HG03060 (cell line): ENCODE data around the gene SMCO2.
"Not testable (repeated sequence)": the region's sequence is repeated elsewhere in the genome, so short reads cannot be mapped to it uniquely, and the experiment has no call there.

Experiments
- ATAC-seq: cut with Tn5 transposase; IDR thresholded peaks from one replicate; pipeline ENCODE4 v1.9.1; 2021; ENCODE audit warnings: low read depth, moderate number of reproducible peaks; ENCODE audit not compliant: unreplicated experiment

The SMCO2 gene

GRCh38 chr12:27523642-27524493 lies 77.3 kb downstream of the SMCO2 start, which contains the start of gene PPFIBP1:
Gene PPFIBP1 (plus strand): TSS chr12:27524206. CDS start chr12:27633397, 109,191 bp downstream.
- ATAC-seq = peak; percentile 70

GRCh38 chr12:27524494-27524835 lies 77.9 kb downstream of the SMCO2 start:
- no peak for ATAC-seq

GRCh38 chr12:27524839-27525753 lies 78.6 kb downstream of the SMCO2 start:
- ATAC-seq = no peak

- ATAC-seq = no peak
These were observed 81.0 kb downstream of the SMCO2 start for GRCh38 chr12:27527512-27527911.

GRCh38 chr12:27528788-27529187 lies 82.3 kb downstream of the SMCO2 start:
- ATAC-seq = no peak

GRCh38 chr12:27530157-27530922 lies 83.8 kb downstream of the SMCO2 start:
- ATAC-seq = no peak

- ATAC-seq = no peak
These were observed 85.4 kb downstream of the SMCO2 start for GRCh38 chr12:27531896-27532295.

GRCh38 chr12:27534060-27534764 lies 87.7 kb downstream of the SMCO2 start:
- peak; percentile 47 for ATAC-seq

GRCh38 chr12:27534765-27535161 lies 88.2 kb downstream of the SMCO2 start:
- peak; percentile 12 for ATAC-seq

- no peak for ATAC-seq
These were observed 88.8 kb downstream of the SMCO2 start for GRCh38 chr12:27535318-27535717.

GRCh38 chr12:27537855-27538675 lies 91.5 kb downstream of the SMCO2 start:
- ATAC-seq = no peak

- ATAC-seq = no peak
These were observed 92.7 kb downstream of the SMCO2 start for GRCh38 chr12:27539191-27539631.

GRCh38 chr12:27541031-27541719 lies 94.6 kb downstream of the SMCO2 start:
- ATAC-seq = no peak

GRCh38 chr12:27542628-27543027 lies 96.1 kb downstream of the SMCO2 start:
- no peak for ATAC-seq

- not testable (repeated sequence) for ATAC-seq
These were observed 98.3 kb downstream of the SMCO2 start for GRCh38 chr12:27544858-27545257.

GRCh38 chr12:27545665-27546064 lies 99.1 kb downstream of the SMCO2 start:
- no peak for ATAC-seq

GRCh38 chr12:27547592-27547991 lies 101.1 kb downstream of the SMCO2 start:
- no peak for ATAC-seq
